Cardiac septum (tissue), 1 donor: ENCODE measurements around the gene NKD2. TPM values are rescaled to one million over a fixed set of nuclear protein-coding genes. Genes with fewer than 3 reads are reported as not detected.

ENCODE experiments used
- DNase-seq: peaks from one replicate; pipeline ENCODE4 v3.0.0-alpha.2; 2020; ENCODE audit warnings: low spot score
- intact Hi-C: fragments of 100-400 bp; cut with DNase I; formaldehyde crosslinking; loops from one replicate; pipeline ENCODE4 v1.14.0; 2022
- total RNA-seq: library from RNA; stranded (reverse); fragmentation: NEBNext Ultra II Directional; extraction: Animal tissue kit (Norgen Biotek cat#: 25700); gene quantifications from one replicate; pipeline ENCODE4 v1.2.1, GENCODE V29; 2021
- donor health status: DM: no; HTN: no; CAD: no.

NKD2 gene
- total RNA-seq, 1 donor from 2014 or later = 3.6 TPM

GRCh38 chr5:976849-977751, 31.5 kb upstream of the NKD2 start:
- DNase-seq = peak; percentile 73
- intact Hi-C loops = no loop called here

- intact Hi-C loops = no loop called here
- DNase-seq = no peak
These were observed 30.5 kb upstream of the NKD2 start for GRCh38 chr5:978054-978453.

- intact Hi-C loops = no loop called here
- no peak for DNase-seq
These were observed 29.9 kb upstream of the NKD2 start for GRCh38 chr5:978693-979092.

- DNase-seq = no peak
- intact Hi-C loops = no loop called here
These were observed 29.3 kb upstream of the NKD2 start for GRCh38 chr5:979100-979817.

- no peak for DNase-seq
- intact Hi-C loops = no loop called here
These were observed 28.5 kb upstream of the NKD2 start for GRCh38 chr5:980001-980588.

- intact Hi-C loops = no loop called here
- no peak for DNase-seq
These were observed 27.6 kb upstream of the NKD2 start for GRCh38 chr5:980966-981365.

GRCh38 chr5:981456-981855, 27.1 kb upstream of the NKD2 start:
- intact Hi-C loops = no loop called here
- DNase-seq = no peak

- no peak for DNase-seq
- intact Hi-C loops = no loop called here
These were observed 26.0 kb upstream of the NKD2 start for GRCh38 chr5:982377-983237.

- no peak for DNase-seq
- intact Hi-C loops = no loop called here
These were observed 25.4 kb upstream of the NKD2 start for GRCh38 chr5:983238-983524.

- intact Hi-C loops = no loop called here
These were observed 25.0 kb upstream of the NKD2 start for GRCh38 chr5:983568-983967.

GRCh38 chr5:984774-985173, 23.8 kb upstream of the NKD2 start:
- intact Hi-C loops = no loop called here
- no peak for DNase-seq

More at GRCh38 chr5:983568-983967, 25.0 kb upstream of the NKD2 start:
- no peak for DNase-seq

GRCh38 chr5:987761-988160, 20.8 kb upstream of the NKD2 start:
- no peak for DNase-seq
- intact Hi-C loops = no loop called here

GRCh38 chr5:988322-988721, 20.3 kb upstream of the NKD2 start:
- intact Hi-C loops = no loop called here
- no peak for DNase-seq

GRCh38 chr5:989961-990530, 18.6 kb upstream of the NKD2 start:
- DNase-seq = peak; percentile 89
- intact Hi-C loops = no loop called here

- intact Hi-C loops = no loop called here
- DNase-seq = peak; percentile 72
These were observed 16.9 kb upstream of the NKD2 start for GRCh38 chr5:991472-992267.

- peak; percentile 43 for DNase-seq
- intact Hi-C loops = no loop called here
These were observed 14.4 kb upstream of the NKD2 start for GRCh38 chr5:994272-994607.

GRCh38 chr5:994821-995220, 13.8 kb upstream of the NKD2 start:
- peak; percentile 53 for DNase-seq
- intact Hi-C loops = no loop called here

- intact Hi-C loops = no loop called here
- DNase-seq = no peak
These were observed 13.3 kb upstream of the NKD2 start for GRCh38 chr5:995318-995717.

GRCh38 chr5:997001-997474, 11.6 kb upstream of the NKD2 start:
- peak; percentile 77 for DNase-seq
- intact Hi-C loops = no loop called here
